Karpas-422 (cell line): ENCODE results near the gene CA12. TPM values are rescaled to one million over a fixed set of nuclear protein-coding genes. Genes with fewer than 3 reads are reported as not detected.

Experiments
- DNase-seq: peaks from one replicate; pipeline ENCODE4 v3.0.0-alpha.2; 2015
- H2AFZ ChIP-seq: fragments of 200-600 bp; sonication (generic); 2 replicates; pipeline ENCODE4 v1.6.1; 2014; ENCODE audit warnings: antibody characterized with exemption, low read length, mixed read lengths
- H3K27ac ChIP-seq: fragments of 200-600 bp; sonication (generic); 2 replicates; pipeline ENCODE4 v1.5.1; 2014; ENCODE audit warnings: mild to moderate bottlenecking, low read length, moderate library complexity
- H3K27me3 ChIP-seq: fragments of 200-600 bp; sonication (generic); 2 replicates; pipeline ENCODE4 v1.6.1; 2014; ENCODE audit warnings: low read length, mixed read lengths
- H3K36me3 ChIP-seq: fragments of 200-600 bp; sonication (generic); 2 replicates; pipeline ENCODE4 v1.6.1; 2014; ENCODE audit warnings: low read length, mixed read lengths; ENCODE audit not compliant: insufficient read depth
- H3K4me1 ChIP-seq: fragments of 200-600 bp; sonication (generic); 2 replicates; pipeline ENCODE4 v1.6.1; 2014; ENCODE audit warnings: mild to moderate bottlenecking, low read length, mixed read lengths
- H3K4me2 ChIP-seq: fragments of 200-600 bp; sonication (generic); 2 replicates; pipeline ENCODE4 v1.6.1; 2014; ENCODE audit warnings: low read length, low read depth, mild to moderate bottlenecking; ENCODE audit not compliant: poor library complexity, severe bottlenecking
- H3K4me3 ChIP-seq: fragments of 200-600 bp; sonication (generic); 2 replicates; pipeline ENCODE4 v1.5.1; 2014; ENCODE audit warnings: mild to moderate bottlenecking, antibody characterized with exemption, low read length, mixed read lengths
- H3K79me2 ChIP-seq: fragments of 200-600 bp; sonication (generic); 2 replicates; pipeline ENCODE4 v1.6.1; 2014; ENCODE audit warnings: mild to moderate bottlenecking, low read length, mixed read lengths
- H3K9ac ChIP-seq: fragments of 200-600 bp; sonication (generic); 2 replicates; pipeline ENCODE4 v1.6.0; 2014; ENCODE audit warnings: low read length
- H3K9me2 ChIP-seq: fragments of 200-600 bp; sonication (generic), shearing (Covaris generic); replicated peaks from 2 replicates; pipeline ENCODE4 v1.6.0; 2014; ENCODE audit warnings: mild to moderate bottlenecking, low read length, moderate library complexity; ENCODE audit not compliant: insufficient read depth
- H3K9me3 ChIP-seq: fragments of 300-700, 200-600 bp; sonication (generic); 2 replicates; pipeline ENCODE4 v1.6.1; 2014; ENCODE audit warnings: low read length, mixed read lengths
- H4K20me1 ChIP-seq: fragments of 200-600 bp; sonication (generic); 2 replicates; pipeline ENCODE4 v1.6.1; 2014; ENCODE audit warnings: mild to moderate bottlenecking, antibody characterized with exemption, low read length, low read depth; ENCODE audit not compliant: insufficient read depth
- total RNA-seq: library from RNA; depleted of rRNA; stranded (reverse); fragments of >200 nt; shearing (Covaris generic); gene quantifications from 2 replicates; pipeline ENCODE4 v1.2.3, GENCODE V29; 2014; ENCODE audit warnings: low replicate concordance

The CA12 gene
- total RNA-seq, 1 experiment from 2014 or later = not detected

- Histone ChIP-seq H3K79me2 (no peaks in the 10 kb centered on the region), H3K4me1 (no peaks in the 10 kb centered on the region), H3K27ac (no peak overlapping the region), H3K4me2 (no peak overlapping the region), H3K36me3 (no peaks in the 10 kb centered on the region), H3K9me3 (no peaks in the 10 kb centered on the region), H4K20me1 (no peaks in the 10 kb centered on the region), H3K27me3 (no peaks in the 10 kb centered on the region), H3K9me2 (no peaks in the 10 kb centered on the region), H2AFZ (no peak overlapping the region), H3K4me3 (no peak overlapping the region), H3K9ac (no peak overlapping the region)
- DNase-seq = no peak
Measured at GRCh38 chr15:63319065-63319464, 62.6 kb downstream of the CA12 start.

- no peaks in the 10 kb centered on the region for H3K36me3 ChIP-seq
- H3K9me2 ChIP-seq = no peaks in the 10 kb centered on the region
- no peaks in the 10 kb centered on the region for H4K20me1 ChIP-seq
- H2AFZ ChIP-seq = no peak overlapping the region
- no peaks in the 10 kb centered on the region for H3K79me2 ChIP-seq
- H3K4me3 ChIP-seq = no peak overlapping the region
- H3K4me2 ChIP-seq = no peak overlapping the region
- no peak overlapping the region for H3K27ac ChIP-seq
- peak; percentile 39 for DNase-seq
- H3K27me3 ChIP-seq = no peaks in the 10 kb centered on the region
- H3K9me3 ChIP-seq = no peaks in the 10 kb centered on the region
- no peaks in the 10 kb centered on the region for H3K4me1 ChIP-seq
- H3K9ac ChIP-seq = no peak overlapping the region
Measured at GRCh38 chr15:63318344-63318743, 63.3 kb downstream of the CA12 start.

DNA sequence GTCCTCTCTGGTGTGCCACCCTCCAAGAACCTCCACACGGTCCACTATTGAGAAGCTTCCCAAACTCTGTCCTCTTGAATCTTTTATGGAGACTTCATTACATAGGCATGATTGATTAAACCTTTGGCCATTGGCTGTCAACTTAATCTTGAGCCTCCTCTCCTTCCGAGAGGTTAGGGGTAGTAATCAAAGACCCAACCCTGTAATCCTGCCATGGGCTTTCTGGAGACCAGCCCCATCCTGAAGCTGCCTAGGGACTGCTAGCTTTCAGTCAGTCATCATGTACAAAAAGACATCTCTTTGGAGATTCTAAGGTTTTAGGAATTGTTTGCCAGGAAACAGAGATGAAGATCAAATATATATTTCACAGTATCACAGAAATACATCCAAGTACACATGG is 67.2 kb downstream of the CA12 start:
- H2AFZ ChIP-seq = no peak overlapping the region
- H3K79me2 ChIP-seq = no peaks in the 10 kb centered on the region
- H4K20me1 ChIP-seq = no peaks in the 10 kb centered on the region
- no peak overlapping the region for H3K4me3 ChIP-seq
- no peak for DNase-seq
- H3K4me2 ChIP-seq = no peak overlapping the region
- H3K4me1 ChIP-seq = no peaks in the 10 kb centered on the region
- no peaks in the 10 kb centered on the region for H3K27me3 ChIP-seq
- H3K9me2 ChIP-seq = no peaks in the 10 kb centered on the region
- H3K9ac ChIP-seq = no peak overlapping the region
- H3K36me3 ChIP-seq = no peaks in the 10 kb centered on the region
- no peaks in the 10 kb centered on the region for H3K9me3 ChIP-seq
- H3K27ac ChIP-seq = no peak overlapping the region

- Histone ChIP-seq H3K79me2 (no peaks in the 10 kb centered on the region), H2AFZ (no peak overlapping the region), H3K27me3 (no peaks in the 10 kb centered on the region), H3K9me3 (no peaks in the 10 kb centered on the region), H3K27ac (no peak overlapping the region), H3K9me2 (no peaks in the 10 kb centered on the region), H3K4me1 (no peaks in the 10 kb centered on the region), H3K4me3 (no peak overlapping the region), H4K20me1 (no peaks in the 10 kb centered on the region), H3K36me3 (no peaks in the 10 kb centered on the region), H3K4me2 (no peak overlapping the region), H3K9ac (no peak overlapping the region)
- no peak for DNase-seq
Measured at GRCh38 chr15:63313825-63314224, 67.8 kb downstream of the CA12 start.

DNA sequence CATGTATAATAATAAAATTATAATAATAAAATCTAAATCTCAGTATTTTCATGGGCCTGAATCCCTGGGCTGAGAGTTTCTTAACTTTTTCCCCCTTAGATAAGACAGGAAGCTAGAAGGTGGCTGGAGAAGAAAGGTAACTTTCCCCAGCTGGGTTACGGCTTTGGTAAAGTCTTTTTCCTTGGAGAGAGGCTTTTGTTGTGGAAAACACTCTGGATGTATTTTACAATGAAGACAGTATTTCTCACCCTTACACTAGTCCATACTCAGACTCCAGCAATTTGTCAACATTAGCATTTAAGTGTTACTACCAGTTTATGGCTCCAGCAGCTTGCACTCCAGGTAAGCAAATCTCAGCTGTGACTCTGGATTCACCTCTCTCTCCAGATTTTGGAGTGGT is 69.4 kb downstream of the CA12 start:
- Histone ChIP-seq H3K4me1 (no peaks in the 10 kb centered on the region), H3K4me3 (no peak overlapping the region), H3K36me3 (no peaks in the 10 kb centered on the region), H2AFZ (no peak overlapping the region), H3K79me2 (no peaks in the 10 kb centered on the region), H3K27ac (no peak overlapping the region), H3K27me3 (no peaks in the 10 kb centered on the region), H3K4me2 (no peak overlapping the region), H3K9me3 (no peaks in the 10 kb centered on the region), H3K9me2 (no peaks in the 10 kb centered on the region), H3K9ac (no peak overlapping the region), H4K20me1 (no peaks in the 10 kb centered on the region)
- DNase-seq = no peak

DNA sequence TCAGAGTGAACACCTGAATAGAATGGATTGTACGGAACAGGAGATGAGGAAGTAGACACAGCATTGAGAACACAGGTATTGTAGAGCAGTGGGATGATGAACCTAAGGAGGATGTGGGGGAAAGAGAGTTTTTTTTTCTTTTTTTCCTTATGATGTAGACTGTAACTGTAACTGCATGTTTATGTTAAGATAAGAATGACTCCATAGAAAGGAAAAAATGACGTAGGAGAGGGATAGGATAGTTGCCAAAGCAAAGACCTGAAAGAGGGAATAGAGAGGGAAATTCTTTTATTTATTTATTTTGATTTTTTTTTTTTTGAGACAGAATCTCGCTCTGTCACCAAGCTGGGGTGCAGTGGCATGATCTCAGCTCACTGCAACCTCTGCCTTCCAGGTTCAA is 71.0 kb downstream of the CA12 start:
- no peak overlapping the region for H3K4me3 ChIP-seq

GRCh38 chr15:63308947-63309346 is 72.7 kb downstream of the CA12 start:
- peaks cover 18% of the 10 kb centered on the region; the same call in 1 of the 2 replicates for H3K36me3 ChIP-seq
- no peaks in the 10 kb centered on the region for H3K27me3 ChIP-seq
- H3K9me3 ChIP-seq = no peaks in the 10 kb centered on the region
- H3K4me1 ChIP-seq = no peaks in the 10 kb centered on the region
- no peak overlapping the region for H3K9ac ChIP-seq
- no peak for DNase-seq
- no peak overlapping the region for H3K4me2 ChIP-seq
- H3K79me2 ChIP-seq = no peaks in the 10 kb centered on the region
- no peak overlapping the region for H3K4me3 ChIP-seq
- H4K20me1 ChIP-seq = no peaks in the 10 kb centered on the region
- no peak overlapping the region for H2AFZ ChIP-seq
- no peaks in the 10 kb centered on the region for H3K9me2 ChIP-seq
- H3K27ac ChIP-seq = no peak overlapping the region

More for the DNA sequence above, 71.0 kb downstream of the CA12 start:
- no peak overlapping the region for H3K27ac ChIP-seq
- no peaks in the 10 kb centered on the region for H4K20me1 ChIP-seq
- H2AFZ ChIP-seq = no peak overlapping the region
- no peak overlapping the region for H3K4me2 ChIP-seq
- H3K9ac ChIP-seq = no peak overlapping the region
- H3K9me3 ChIP-seq = no peaks in the 10 kb centered on the region
- H3K79me2 ChIP-seq = no peaks in the 10 kb centered on the region
- no peaks in the 10 kb centered on the region for H3K9me2 ChIP-seq
- no peaks in the 10 kb centered on the region for H3K27me3 ChIP-seq
- no peaks in the 10 kb centered on the region for H3K4me1 ChIP-seq
- no peak for DNase-seq
- peaks cover 12% of the 10 kb centered on the region; the same call in 1 of the 2 replicates for H3K36me3 ChIP-seq

- H3K9ac ChIP-seq = no peak overlapping the region
- H3K9me2 ChIP-seq = no peaks in the 10 kb centered on the region
- no peaks in the 10 kb centered on the region for H3K27me3 ChIP-seq
- no peak for DNase-seq
- H3K27ac ChIP-seq = no peak overlapping the region
- H3K4me3 ChIP-seq = no peak overlapping the region
- H3K4me1 ChIP-seq = no peaks in the 10 kb centered on the region
- H4K20me1 ChIP-seq = no peaks in the 10 kb centered on the region
- H2AFZ ChIP-seq = no peak overlapping the region
- no peaks in the 10 kb centered on the region for H3K9me3 ChIP-seq
- H3K79me2 ChIP-seq = no peaks in the 10 kb centered on the region
- peaks cover 18% of the 10 kb centered on the region; the same call in 1 of the 2 replicates for H3K36me3 ChIP-seq
- H3K4me2 ChIP-seq = no peak overlapping the region
Measured at GRCh38 chr15:63308491-63308890, 73.2 kb downstream of the CA12 start.
